HepG2 (cell line): ENCODE results near the gene DCUN1D3. TPM values are rescaled to one million over a fixed set of nuclear protein-coding genes. Genes with fewer than 3 reads are reported as not detected.

Experiments
- CBX1 ChIP-seq: IDR thresholded peaks from one replicate; pipeline ENCODE4 v1.6.1; 2016; ENCODE audit warnings: antibody characterized with exemption, low read depth
- CENPT ChIP-seq: sonication (generic); formaldehyde crosslinking; IDR thresholded peaks from 2 replicates; pipeline ENCODE4 v1.8.0; 2022; ENCODE audit warnings: low read depth, mild to moderate bottlenecking, moderate library complexity, missing genetic modification reagents
- FOSL1 ChIP-seq: sonication (generic); formaldehyde crosslinking; IDR thresholded peaks from 2 replicates; pipeline ENCODE4 v1.9.0; 2021; ENCODE audit warnings: missing genetic modification reagents, borderline replicate concordance
- FOXA1 ChIP-seq, 2 experiments: fragments of 450-650 bp in 1 of 2; sonication (generic) in 1 of 2; formaldehyde crosslinking in 1 of 2; IDR thresholded peaks; 2 replicates each; pipeline versions ENCODE4 v1.4.0 to v1.6.1; 2016 to 2020; ENCODE audit warnings: missing genetic modification reagents in 1 of 2
- HOXA5 ChIP-seq: sonication (generic); formaldehyde crosslinking; IDR thresholded peaks from 2 replicates; pipeline ENCODE4 v1.4.0; 2020; ENCODE audit warnings: missing genetic modification reagents
- ISX ChIP-seq: sonication (generic); formaldehyde crosslinking; conservative IDR thresholded peaks from 2 replicates; pipeline ENCODE4 v1.5.0; 2020; ENCODE audit warnings: missing genetic modification reagents
- MAFK ChIP-seq, 2 experiments: IDR thresholded peaks in 1 of 2; conservative IDR thresholded peaks in 1 of 2; 2 replicates each; pipeline ENCODE4 v1.6.1; 2011; ENCODE audit warnings: improper control_type of control experiment in 2 of 2, low read length in 2 of 2
- MED1 ChIP-seq: sonication (generic); formaldehyde crosslinking; IDR thresholded peaks from 2 replicates; pipeline ENCODE4 v1.4.0; 2020; ENCODE audit warnings: missing genetic modification reagents
- NCOR1 ChIP-seq: fragments of 200-600 bp; sonication (generic); IDR thresholded peaks from 2 replicates; pipeline ENCODE4 v1.7.0; 2017; ENCODE audit warnings: antibody characterized with exemption, low read length, borderline replicate concordance
- PATZ1 ChIP-seq: sonication (generic); formaldehyde crosslinking; IDR thresholded peaks from 2 replicates; pipeline ENCODE4 v1.4.0; 2020; ENCODE audit warnings: missing genetic modification reagents
- RAD51 ChIP-seq: fragments of 450-650 bp; IDR thresholded peaks from 2 replicates; pipeline ENCODE4 v1.6.1; 2016; ENCODE audit warnings: borderline replicate concordance
- SRF ChIP-seq: IDR thresholded peaks from 2 replicates; pipeline ENCODE4 v1.6.1; 2011; ENCODE audit warnings: mild to moderate bottlenecking, low read depth, low read length, moderate library complexity
- TBX2 ChIP-seq: sonication (generic); formaldehyde crosslinking; IDR thresholded peaks from 2 replicates; pipeline ENCODE4 v1.5.0; 2020; ENCODE audit warnings: missing genetic modification reagents, mild to moderate bottlenecking, borderline replicate concordance
- TRIM22 ChIP-seq: fragments of 450-650 bp; IDR thresholded peaks from 2 replicates; pipeline ENCODE4 v1.6.1; 2017
- YY1 ChIP-seq: IDR thresholded peaks from 2 replicates; pipeline ENCODE4 v1.6.1; 2011; ENCODE audit warnings: low read length, low read depth, moderate library complexity, mild to moderate bottlenecking; ENCODE audit not compliant: insufficient read depth, insufficient replicate concordance
- ZEB1 ChIP-seq: IDR thresholded peaks from 2 replicates; pipeline ENCODE4 v1.6.1; 2012; ENCODE audit warnings: mild to moderate bottlenecking, low read depth, inconsistent platforms; ENCODE audit not compliant: insufficient replicate concordance
- ZNF263 ChIP-seq: sonication (generic); formaldehyde crosslinking; IDR thresholded peaks from 2 replicates; pipeline ENCODE4 v1.4.0; 2020; ENCODE audit warnings: missing genetic modification reagents
- ZNF317 ChIP-seq: sonication (generic); formaldehyde crosslinking; IDR thresholded peaks from 2 replicates; pipeline ENCODE4 v1.5.0; 2020; ENCODE audit warnings: mild to moderate bottlenecking, missing genetic modification reagents
- ZNF383 ChIP-seq: sonication (generic); formaldehyde crosslinking; IDR thresholded peaks from 2 replicates; pipeline ENCODE4 v1.4.0; 2020; ENCODE audit warnings: missing genetic modification reagents, mild to moderate bottlenecking, borderline replicate concordance
- ZSCAN21 ChIP-seq: sonication (generic); formaldehyde crosslinking; IDR thresholded peaks from 2 replicates; pipeline ENCODE4 v1.8.0; 2022; ENCODE audit warnings: mild to moderate bottlenecking, missing genetic modification reagents, moderate library complexity, borderline replicate concordance
- polyA plus RNA-seq, 8 experiments: library from polyadenylated mRNA; depleted of rRNA in 3 of 8; stranded (reverse) in 7 of 8; unstranded in 1 of 8; fragments of >200 nt; fragmentation: Illumina TruSeq in 4 of 8; extraction: Trizol in 4 of 8; gene quantifications; 2 replicates each; pipeline versions ENCODE4 v1.2.1 to v1.2.3, GENCODE V29; 2011 to 2016; ENCODE audit warnings: low read depth in 4 of 8, missing spikeins in 1 of 8, mixed read lengths in 1 of 8; ENCODE audit not compliant: insufficient read depth in 1 of 8
- total RNA-seq, 5 experiments: library from RNA; depleted of rRNA; stranded (reverse); fragments of >200 nt; fragmentation: Illumina TruSeq; extraction: Trizol; gene quantifications; 2 replicates each; pipeline ENCODE4 v1.2.3, GENCODE V29; 2016; ENCODE audit warnings: low read depth in 1 of 5
- TF ChIP-seq, protein P1 (sequence below): sonication (generic); formaldehyde crosslinking; IDR thresholded peaks from 2 replicates; pipeline ENCODE4 v1.4.0; 2020; ENCODE audit warnings: missing genetic modification reagents
- TF ChIP-seq, protein P2 (sequence below): sonication (generic); formaldehyde crosslinking; IDR thresholded peaks from 2 replicates; pipeline ENCODE4 v1.5.1; 2020; ENCODE audit warnings: mild to moderate bottlenecking, missing genetic modification reagents, borderline replicate concordance
- TF ChIP-seq, protein P3 (sequence below): sonication (generic); formaldehyde crosslinking; IDR thresholded peaks from 2 replicates; pipeline ENCODE4 v1.5.1; 2020; ENCODE audit warnings: mild to moderate bottlenecking, missing genetic modification reagents, moderate library complexity

Gene DCUN1D3
- total and polyA plus RNA-seq, 2 of the 13 experiments (the other 11 are each of a cell fraction or from before 2014, with no cell fraction given) = 5.0 to 19.3 TPM

DNA sequence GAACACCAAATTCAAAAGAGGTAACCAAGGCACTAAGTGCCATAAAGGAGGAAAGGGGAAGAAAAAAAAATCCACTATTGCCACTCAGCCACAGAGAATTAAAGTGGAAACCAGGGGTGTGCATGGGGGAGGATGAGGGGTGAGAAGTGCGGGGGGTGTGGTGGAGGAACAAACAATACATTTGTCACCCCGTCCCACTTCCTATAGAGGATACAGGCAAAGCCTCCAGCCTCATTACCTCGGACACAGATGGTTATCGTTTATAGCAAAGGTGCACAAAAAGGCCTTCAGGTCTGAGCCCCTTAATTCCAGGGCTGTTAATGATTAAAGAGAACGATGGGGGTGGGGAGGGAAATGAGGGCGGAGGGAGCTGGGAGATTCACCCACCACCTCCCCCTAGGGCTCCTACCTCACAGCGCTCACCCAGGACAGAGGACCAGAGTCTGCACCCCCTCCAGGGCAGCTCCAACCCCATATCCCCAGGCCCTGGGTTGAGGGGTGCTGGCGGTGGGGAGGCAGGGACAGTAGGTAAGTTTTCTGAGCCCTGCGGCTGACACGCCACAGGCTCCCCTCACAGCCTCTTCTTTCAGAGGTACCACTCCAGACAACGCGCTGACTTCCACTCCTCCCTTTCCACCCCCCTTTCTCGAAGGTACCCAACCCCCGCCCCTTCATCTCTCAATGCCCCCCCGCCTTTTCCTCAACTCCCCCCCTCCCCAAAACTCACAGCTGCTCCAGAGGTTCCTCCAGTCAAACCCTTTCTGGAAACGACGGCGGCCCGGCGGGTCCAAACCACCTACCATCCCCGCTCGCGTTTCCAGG, 470 bp downstream of the DCUN1D3 start (continued):
- TF ChIP-seq PATZ1 (CRISPR knock-in tag) (peak; percentile 95), ZSCAN21 (CRISPR knock-in tag) (no peak), HOXA5 (CRISPR knock-in tag) (no peak), ZNF383 (CRISPR knock-in tag) (no peak), MED1 (CRISPR knock-in tag) (peak; percentile 62), ZNF263 (CRISPR knock-in tag) (no peak), ZEB1 (peak; percentile 79), ZNF317 (CRISPR knock-in tag) (no peak), CENPT (CRISPR knock-in tag) (no peak), FOSL1 (CRISPR knock-in tag) (no peak), ISX (CRISPR knock-in tag) (no peak), CBX1 (peak; percentile 33), FOXA1 (IDR thresholded peaks at IDR 0.05) (no peak), FOXA1 (CRISPR knock-in tag; IDR thresholded peaks at IDR 0.05) (no peak), YY1 (no peak), SRF (no peak), NCOR1 (no peak; the same call in 1 of the 2 replicates), RAD51 (no peak), TRIM22 (no peak), MAFK (conservative IDR thresholded peaks at IDR 0.05 in 1 of 2, IDR thresholded peaks at IDR 0.05 in 1 of 2; ENCODE audit: low read length in 2 of 2) (no peak), TBX2 (peak; percentile 91)
- TF ChIP-seq, protein P1, sequence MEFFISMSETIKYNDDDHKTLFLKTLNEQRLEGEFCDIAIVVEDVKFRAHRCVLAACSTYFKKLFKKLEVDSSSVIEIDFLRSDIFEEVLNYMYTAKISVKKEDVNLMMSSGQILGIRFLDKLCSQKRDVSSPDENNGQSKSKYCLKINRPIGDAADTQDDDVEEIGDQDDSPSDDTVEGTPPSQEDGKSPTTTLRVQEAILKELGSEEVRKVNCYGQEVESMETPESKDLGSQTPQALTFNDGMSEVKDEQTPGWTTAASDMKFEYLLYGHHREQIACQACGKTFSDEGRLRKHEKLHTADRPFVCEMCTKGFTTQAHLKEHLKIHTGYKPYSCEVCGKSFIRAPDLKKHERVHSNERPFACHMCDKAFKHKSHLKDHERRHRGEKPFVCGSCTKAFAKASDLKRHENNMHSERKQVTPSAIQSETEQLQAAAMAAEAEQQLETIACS (CRISPR knock-in tag) = no peak
- TF ChIP-seq, protein P2, sequence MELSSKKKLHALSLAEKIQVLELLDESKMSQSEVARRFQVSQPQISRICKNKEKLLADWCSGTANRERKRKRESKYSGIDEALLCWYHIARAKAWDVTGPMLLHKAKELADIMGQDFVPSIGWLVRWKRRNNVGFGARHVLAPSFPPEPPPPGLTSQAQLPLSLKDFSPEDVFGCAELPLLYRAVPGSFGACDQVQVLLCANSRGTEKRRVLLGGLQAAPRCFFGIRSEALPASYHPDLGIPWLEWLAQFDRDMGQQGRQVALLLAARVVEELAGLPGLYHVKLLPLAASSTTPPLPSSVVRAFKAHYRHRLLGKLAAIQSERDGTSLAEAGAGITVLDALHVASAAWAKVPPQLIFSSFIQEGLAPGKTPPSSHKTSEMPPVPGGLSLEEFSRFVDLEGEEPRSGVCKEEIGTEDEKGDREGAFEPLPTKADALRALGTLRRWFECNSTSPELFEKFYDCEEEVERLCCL (CRISPR knock-in tag) = 0 out of 2 replicates have a peak, but pooled peaks have one; percentile 73
- TF ChIP-seq, protein P3, sequence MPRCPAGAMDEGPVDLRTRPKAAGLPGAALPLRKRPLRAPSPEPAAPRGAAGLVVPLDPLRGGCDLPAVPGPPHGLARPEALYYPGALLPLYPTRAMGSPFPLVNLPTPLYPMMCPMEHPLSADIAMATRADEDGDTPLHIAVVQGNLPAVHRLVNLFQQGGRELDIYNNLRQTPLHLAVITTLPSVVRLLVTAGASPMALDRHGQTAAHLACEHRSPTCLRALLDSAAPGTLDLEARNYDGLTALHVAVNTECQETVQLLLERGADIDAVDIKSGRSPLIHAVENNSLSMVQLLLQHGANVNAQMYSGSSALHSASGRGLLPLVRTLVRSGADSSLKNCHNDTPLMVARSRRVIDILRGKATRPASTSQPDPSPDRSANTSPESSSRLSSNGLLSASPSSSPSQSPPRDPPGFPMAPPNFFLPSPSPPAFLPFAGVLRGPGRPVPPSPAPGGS = 0 out of 2 replicates have a peak, but pooled peaks have one; percentile 57
